ENCODE data around the gene CCDC149.

The CCDC149 gene

DNA sequence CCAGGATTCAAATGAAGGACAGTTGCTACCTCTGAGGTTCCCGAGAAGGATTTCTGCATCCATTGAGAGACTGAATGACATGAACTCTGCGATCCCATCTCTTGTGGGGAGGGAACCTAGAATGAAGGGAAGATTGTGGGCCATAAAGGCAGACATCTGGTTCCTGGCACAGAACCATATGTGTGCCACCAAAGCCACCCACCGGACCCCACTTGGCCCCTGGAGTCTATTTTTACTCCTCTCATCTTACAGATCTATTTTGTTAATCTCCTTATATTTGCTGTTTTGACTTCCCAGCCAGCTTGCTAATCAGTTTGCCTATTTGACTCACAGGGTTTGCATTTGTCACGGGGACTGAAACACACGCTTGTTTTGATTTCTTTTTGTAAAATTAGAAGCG, 110.2 kb downstream of the CCDC149 start:
- DNase-seq = no peak

DNA sequence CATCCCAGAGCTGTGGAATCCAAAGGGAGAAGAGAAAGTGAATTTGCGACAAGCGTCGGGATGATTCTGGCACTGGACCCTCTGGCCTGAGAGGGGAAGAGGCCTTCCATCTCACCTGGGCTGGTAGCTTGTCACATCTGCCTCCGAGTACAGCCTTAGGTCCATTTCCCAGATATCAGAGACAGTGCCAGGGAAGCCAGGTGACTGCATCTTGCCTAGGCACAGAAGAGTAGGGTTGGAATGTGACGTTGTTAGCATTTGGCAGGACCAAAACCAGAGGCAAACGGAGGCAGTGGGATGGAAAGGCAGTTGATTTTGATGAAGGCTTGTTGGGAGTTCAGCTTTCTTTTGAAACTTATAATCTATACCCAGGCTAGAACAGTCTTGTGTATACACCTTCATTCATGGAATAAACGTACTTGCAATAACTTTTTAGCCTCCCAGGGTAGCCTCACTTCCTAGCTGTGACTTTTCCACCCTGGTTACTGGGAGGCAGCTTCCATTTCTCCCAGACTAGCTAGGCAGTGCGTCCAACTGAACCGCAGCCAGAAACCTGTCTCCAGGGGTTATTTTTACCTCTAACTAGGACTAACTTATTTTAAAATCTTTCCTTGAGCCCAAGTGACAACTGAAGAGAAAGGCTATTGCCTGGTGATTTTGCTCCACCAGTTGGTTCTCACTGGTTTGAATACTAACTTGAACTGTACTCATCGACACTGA, 111.5 kb downstream of the CCDC149 start:
- DNase-seq = no peak

DNA sequence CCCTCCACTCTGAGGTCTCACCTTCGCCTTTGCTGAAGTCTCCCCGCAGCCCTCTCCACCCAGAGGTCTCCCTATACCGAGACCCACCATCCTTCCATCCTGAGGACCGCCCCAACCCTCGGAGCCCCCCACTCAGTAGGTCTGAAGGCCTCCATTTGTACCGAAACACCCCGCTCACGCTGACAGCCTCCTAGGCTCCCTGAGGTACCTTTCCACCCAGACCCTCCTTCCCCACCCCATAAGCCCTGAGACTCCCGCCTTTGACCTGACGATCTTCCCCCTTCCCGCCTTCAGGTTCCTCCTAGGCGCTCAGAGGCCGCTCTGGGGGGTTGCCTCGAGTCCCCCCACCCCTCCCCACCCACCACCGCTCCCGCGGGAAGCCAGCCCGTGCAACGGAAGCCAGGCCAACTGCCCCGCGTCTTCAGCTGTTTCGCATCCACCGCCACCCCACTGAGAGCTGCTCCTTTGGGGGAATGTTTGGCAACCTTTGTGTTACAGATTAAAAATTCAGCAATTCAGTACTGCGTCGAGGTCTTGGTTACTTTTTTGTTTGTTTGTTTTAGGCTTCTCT, 112.4 kb downstream of the CCDC149 start:
- no peak for DNase-seq

DNA sequence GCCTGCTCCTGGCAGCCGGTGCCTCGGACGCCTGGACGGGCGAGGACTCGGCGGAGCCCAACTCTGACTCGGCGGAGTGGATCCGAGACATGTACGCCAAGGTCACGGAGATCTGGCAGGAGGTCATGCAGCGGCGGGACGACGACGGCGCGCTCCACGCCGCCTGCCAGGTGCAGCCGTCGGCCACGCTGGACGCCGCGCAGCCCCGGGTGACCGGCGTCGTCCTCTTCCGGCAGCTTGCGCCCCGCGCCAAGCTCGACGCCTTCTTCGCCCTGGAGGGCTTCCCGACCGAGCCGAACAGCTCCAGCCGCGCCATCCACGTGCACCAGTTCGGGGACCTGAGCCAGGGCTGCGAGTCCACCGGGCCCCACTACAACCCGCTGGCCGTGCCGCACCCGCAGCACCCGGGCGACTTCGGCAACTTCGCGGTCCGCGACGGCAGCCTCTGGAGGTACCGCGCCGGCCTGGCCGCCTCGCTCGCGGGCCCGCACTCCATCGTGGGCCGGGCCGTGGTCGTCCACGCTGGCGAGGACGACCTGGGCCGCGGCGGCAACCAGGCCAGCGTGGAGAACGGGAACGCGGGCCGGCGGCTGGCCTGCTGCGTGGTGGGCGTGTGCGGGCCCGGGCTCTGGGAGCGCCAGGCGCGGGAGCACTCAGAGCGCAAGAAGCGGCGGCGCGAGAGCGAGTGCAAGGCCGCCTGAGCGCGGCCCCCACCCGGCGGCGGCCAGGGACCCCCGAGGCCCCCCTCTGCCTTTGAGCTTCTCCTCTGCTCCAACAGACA, 113.1 kb downstream of the CCDC149 start:
- DNase-seq = peak in 1 of 51 donors; percentile 4

DNA sequence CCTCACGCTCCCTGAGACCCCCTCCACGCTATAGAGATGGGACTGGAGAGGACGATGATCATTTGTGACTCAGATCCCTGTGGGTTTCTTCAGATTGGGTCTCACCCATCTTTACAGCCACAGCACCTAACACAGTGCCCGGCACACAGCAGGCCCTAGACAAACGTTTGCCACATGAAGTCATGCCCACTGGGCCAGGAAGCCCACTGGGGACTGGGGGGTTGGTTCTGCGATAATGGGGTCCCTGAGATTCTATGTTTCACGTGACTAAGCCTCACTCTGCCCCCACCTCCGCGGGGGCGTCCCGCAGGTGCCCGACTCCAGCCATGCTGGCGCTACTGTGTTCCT, 113.7 kb downstream of the CCDC149 start:
- no peak for DNase-seq

DNA sequence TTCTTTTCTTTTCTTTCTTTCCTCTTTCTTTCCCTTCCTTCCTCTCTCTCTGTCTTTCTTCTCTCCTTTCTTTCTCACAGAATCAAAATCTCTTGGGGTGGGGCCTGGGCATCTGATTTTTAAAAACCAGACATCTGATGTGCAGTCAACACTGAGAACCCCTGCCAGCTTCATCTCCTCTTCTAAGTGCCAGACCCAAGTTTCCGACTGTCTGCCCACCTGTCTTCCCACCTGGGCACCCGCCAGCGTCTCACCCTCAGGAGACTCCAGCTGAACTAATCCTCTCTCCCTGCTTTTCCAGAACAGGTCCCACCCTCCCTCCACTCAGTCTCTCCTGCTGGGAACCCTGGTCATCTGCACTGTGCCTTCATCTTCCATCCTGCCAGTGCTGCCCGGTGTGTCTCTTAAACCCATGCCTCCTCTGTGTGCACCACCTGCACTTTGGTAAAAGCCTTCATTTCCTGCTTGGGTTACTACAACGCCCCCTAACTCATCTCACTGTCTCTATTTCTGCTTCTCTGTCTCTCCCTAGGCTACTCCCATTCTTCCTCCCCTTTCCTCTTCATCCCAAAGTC, 114.7 kb downstream of the CCDC149 start:
- DNase-seq = no peak

DNA sequence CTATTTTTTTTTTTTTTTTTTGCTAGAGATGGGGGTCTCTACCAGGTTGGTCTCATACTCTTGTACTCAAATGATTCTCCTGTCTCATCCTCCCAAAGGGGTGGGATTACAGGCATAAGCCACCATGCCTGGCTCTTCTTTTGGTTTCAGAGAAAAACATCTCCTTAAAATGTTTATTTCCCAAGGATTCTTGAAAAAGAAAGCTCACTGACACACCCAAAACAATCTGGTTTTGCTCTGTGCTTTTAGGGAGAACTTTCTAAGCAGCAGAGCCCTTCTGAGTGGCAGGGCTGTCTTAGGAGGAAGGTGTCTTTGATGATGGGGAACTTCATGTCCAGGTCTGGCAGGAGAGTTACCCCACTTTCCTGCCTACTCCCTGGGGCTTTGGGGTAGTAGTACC, 116.2 kb downstream of the CCDC149 start:
- DNase-seq = no peak

DNA sequence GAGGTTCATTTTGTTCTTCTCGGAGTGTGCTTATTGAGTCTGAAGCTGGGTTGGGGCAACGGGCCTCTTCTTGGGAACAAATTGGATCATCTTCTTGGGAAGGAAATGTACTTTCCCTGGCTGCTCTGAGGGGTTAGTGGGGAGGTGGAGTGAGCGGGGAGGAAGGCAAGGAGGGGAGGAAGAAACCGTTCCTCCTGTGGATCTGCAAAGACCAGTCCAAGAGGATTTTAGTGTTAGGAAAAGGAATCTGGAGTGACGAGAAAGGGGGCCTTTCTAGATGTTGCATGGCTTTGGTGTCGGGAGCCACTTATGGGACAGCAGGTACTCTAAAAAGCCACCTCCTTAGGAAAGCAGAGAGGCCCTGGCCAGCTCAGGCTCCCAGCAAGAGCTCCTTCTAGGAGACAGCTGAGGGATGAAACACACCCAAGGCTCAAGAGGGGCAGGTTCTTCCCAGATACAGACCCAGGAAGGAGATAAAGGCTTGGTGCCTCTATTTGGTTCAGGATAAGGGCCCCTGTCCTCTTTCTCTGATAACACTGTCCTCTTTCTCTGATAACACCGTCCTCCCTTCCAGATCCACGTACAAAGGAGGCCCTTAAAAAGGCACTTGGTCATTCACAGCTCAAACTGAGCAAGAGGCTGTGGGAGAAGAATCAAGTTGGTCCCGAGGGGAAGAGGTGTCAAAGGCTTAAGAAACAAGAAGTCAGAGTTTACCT, 117.0 kb downstream of the CCDC149 start:
- DNase-seq = no peak

DNA sequence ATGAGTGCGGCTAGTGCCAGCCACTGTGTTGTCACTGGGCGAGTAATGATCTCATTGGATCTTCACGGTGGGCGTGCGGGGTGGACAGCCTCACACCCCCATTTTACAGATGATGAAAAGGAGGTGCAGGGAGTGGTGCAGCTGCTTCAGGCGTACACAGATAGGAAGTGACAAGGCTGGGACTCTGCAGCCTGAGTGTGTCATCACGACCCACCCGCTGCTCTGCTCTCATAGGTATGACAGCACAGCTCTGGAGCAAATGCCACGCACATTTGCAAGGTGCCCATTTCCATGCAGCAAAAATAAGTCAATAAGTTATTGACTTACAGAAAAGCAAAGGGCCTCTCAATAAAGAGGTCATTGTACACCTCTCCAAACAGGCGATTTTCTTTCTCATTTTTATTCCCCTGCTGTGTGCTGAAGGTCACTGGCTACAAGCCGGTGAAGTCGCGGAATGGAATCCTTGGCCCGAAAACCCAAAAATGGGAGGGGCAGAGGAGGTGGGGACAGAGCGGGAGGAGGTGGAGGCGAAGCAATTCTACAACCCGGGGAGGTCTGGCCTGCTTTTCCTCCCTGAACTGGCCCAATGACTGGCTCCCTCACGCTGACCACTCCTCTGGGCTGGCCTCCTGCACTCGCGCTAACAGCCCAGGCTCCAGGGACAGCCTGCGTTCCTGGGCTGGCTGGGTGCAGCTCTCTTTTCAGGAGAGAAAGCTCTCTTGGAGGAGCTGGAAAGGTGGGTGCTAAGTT, 117.8 kb downstream of the CCDC149 start, which contains the start of gene SOD3:
Gene SOD3, plus strand, starts transcription at position 658 of the 750 bp plus-strand sequence. CDS start 3,949 bp downstream, outside the sequence.
- DNase-seq = peak in 37 of 51 donors; percentile 4 to 79 (median 31)

DNA sequence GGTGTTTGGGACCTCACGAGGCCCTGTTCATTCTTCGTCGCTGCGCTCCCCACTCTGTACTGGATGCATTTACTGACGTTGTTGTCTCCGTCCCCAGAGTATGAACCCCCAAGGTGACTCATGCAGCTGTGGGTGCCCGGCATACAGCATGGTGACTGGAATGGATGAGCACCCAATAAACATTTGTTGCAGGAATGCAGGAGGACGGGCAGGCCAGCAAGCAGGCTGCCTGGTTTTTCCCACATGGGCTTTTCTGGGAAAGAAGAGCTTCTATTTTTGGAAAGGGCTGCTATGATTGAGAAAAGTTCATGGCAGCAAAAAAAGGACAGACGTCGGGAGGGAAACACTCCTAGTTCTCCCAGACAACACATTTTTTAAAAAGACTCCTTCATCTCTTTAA, 118.4 kb downstream of the CCDC149 start:
- DNase-seq = peak in 7 of 51 donors; percentile 5 to 50 (median 16)

DNA sequence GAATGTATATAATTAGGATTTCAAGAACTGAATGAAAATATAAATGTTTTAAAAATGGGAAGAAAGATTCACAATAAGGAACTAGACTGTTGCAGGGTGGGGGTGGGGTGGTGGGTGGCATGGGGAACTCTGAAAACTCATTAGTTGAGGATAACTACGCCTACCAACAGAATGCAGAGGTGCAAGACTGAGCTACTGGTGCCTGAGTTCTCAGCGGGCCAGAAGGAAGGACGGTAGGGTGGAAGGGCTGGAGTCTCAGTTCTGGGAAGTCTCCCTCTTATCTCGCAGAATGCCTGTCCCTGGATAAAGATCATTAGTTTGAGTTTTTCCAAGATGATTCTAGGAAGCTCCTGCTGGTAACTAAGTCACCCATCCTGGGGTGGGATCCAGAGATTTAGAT, 118.8 kb downstream of the CCDC149 start:
- no peak for DNase-seq

DNA sequence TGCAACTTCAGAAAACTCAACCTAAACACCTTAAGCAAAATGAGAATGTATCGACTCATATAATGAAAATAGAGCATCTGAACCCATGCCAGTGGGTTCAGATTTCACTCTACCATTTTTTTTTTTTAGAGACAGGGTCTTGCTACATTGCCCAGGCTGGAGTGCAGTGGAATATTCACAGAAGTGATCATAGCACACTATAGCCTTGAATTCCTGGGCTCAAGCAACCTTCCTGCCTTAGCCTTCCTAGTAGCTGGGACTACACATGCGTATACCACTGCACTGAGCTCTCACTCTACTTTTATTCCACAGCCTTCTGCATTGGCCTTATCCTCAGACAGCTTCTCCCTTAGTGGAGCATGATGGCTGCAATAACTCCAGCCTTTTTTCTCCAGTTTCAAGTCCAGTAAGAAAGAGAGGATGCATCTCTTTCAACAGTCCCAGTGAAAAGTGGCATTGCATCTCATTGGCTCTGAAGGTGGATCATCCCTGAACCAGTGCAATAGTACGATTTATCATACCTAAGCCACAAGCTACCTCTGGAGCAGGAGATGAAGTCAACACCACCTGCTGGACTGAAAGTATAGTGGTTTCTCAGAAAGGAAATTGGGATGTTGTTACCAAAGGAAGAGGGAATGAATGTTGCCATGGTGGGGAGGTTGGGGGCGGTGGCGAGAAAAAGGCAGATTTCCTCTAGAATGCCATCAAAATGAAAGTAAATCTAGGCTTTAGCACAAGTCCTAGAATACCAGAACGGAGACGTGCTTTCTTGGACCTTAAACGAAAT, 119.4 kb downstream of the CCDC149 start:
- no peak for DNase-seq

DNA sequence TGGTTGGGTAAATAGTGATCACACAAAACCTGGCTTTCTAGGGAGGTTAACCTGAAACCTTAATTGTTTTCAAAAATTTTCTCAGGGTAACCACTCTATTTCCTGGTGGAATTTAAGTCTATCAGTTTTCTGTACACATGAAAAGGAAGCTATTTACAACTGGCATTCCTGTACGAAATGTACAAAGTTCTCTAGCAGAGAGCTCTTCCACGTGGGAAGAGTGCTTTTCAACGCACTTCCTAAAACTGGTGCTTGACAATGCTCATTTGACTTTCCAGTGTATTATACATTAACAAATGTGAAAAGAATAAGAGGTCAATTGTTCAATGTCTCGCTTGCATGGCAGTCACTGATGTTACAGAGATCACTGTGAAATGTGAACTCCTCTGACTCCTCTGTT, 120.3 kb downstream of the CCDC149 start:
- DNase-seq = no peak

DNA sequence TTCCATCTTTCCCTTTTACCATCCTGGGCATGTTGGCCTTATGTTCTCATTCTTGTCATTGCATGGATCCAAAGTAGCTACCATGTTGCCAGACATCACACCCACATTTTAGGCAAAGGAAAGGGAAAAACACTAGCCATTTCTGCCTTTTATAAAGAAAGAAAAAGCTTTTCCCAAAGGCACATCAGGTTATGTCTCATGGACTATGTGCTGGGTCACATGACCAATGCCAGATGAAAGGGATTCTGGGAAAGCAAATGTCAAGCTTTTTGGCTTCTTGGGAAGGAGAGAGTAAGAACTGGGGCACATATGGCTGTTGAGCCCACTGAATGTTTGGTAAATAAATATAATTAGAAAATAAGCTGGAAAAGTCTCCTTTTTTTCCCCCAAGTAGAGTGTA, 121.8 kb downstream of the CCDC149 start:
- DNase-seq = no peak

DNA sequence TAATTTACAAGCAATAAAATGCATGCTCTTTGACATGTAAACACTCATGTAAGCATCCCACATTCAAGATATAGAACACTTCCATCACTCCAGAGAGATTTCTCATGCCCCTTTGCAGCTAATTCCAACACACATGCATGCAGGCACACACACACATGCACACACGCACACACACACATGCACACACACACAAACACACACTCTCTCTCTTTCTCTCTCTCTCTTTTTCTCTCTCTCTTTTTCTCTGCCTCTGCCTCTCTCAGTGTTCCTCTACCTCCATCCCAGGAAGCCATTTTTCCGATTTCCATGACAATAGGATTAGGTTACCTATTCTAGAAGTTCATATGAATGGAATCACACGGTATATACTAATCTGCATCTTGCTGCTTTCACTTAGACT, 129.3 kb downstream of the CCDC149 start:
- no peak for DNase-seq

DNA sequence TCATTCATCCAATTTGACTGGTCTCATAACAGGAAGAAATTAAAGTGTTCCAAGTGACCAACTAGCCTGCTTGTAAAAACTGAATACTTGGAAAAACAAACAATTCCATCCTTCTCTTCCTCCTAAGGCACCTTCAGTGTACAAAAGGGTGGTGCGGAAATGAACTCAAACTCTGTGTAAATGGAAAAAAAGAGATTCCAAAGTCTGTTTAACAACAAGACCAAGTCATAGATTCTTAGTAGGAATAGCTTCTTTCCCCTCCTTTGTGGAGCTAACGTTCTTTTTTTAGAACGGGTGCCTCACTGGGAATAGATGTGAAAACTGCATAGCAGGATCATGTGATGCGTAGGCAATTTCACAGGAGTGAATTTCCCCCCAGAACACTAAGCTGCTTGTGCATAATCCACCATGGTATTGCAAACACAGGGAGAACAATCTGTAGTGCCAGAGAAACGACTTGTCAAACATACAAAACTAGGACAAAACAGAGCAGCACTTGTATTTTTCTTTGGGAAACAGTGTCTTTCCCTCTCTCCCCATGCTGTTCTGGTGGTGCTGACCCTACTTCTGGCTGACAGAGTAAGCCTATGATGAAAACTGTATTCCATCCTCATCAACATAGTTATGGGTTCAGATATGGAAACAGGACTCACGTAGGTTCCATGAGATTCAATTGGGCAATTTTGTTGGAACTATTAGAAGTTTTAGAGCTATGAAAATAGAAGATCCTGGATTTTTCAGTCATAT, 130.7 kb downstream of the CCDC149 start:
- DNase-seq = peak in 1 of 51 donors; percentile 7

DNA sequence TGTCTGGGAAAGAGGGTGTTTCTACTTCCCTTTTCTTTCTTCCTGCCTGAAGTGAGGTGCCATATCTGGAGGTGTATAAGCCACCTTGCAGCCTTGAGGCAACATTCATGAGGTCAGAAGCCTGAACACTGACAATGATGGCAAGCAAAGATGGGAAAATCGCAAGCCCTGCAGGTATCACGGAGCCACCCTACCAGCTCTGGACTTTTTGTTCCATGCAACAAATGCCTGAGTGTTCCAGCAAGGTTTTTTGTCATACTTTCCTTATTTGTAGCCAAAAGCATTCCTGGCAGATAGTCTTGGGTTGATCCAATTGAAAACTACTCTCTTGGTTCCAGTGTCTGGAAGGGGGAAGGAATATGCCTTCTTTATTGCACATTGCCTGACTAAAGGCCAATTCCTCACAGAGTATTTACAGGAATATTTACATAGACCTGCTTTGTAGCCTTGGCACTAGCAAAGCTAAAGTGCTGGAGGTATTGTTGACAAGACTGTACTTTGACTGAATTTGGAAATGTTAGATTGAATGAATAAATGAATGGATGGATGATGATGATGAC, 131.8 kb downstream of the CCDC149 start:
- DNase-seq = no peak

DNA sequence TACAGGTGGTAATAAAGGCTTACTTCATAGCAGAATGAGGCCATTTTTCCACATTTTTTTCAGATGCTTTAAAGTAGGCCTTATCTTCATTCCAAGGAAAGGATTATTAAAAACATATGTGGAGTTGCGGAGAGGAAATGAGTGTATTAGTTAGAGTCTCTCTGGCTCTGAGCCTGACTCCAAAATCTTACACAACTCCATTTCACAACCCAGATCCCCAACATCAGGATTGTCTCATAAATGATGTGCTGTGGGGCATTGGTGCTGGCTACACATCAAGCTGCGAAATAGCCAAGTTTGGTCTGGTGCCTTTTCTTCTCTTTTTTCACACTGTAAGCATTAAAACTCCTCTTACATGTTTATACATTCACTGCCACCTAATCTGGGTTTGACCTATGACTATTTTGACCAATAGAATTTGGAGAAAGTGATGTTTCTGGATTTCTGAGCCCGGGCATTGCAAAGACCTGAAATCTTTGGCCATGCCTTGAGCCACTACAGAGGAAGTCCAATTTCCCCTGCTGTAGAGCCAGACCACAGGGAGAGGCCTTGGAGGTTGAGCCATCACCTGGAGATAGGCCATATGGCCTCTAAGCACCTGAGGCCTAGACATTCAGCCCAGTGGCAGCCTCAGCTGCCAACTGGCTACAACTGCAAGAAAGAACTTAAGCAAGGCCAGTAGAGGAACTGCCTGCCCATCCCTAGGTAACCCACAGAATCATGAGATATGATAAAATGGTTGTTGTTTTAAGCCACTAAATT, 134.2 kb downstream of the CCDC149 start:
- no peak for DNase-seq
